ENCODE results near the gene DAPL1. TPM values are rescaled to one million over a fixed set of nuclear protein-coding genes. Genes with fewer than 3 reads are reported as not detected.

DAPL1 gene, protein sequence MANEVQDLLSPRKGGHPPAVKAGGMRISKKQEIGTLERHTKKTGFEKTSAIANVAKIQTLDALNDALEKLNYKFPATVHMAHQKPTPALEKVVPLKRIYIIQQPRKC
- total RNA-seq = 0.22 TPM in 1 of 2 replicates, not detected in the other

DNA sequence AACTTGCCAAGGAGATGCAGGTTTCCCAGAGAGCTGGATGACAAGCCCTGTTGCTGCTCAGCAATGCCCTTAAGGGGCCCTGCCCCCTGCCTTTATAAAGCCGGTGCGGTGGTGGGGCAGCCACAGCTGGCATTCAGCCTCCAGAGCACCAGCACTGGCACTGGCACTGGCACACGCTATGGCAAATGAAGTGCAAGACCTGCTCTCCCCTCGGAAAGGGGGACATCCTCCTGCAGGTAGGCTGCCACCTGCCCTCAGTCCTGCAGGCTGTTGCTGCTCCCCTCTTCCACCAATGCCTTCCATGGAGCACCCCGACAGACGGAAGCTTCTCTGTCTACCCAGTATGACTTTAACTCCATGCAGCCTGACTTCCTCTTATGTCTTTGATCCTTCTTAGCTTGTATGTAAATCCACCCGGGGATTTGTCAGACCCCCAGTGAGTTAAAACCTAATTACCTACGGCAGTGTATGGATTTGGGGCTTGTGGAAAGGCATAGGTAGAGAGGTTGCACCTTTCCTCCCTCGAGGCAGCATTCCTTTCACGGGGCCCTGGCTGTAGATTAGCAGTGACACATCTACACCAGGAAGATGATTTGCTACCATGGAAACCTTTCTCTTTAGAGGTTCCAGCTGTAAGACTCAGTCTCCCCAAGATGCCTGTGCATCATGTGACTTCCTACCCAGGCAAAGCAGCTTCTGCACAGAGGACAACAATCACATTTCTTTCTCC, at the start of gene DAPL1:
TSS of gene DAPL1 (plus strand) at position 123 of the 730 bp plus-strand sequence. CDS start at position 179, 56 bp downstream.

Other genes starting within 250 kb of the DAPL1 start
- 14.9 and 31.6 TPM in 2 replicates for gene TANC1, start 173.3 kb downstream of the DAPL1 start, total RNA-seq